B cell (primary cell): ENCODE data around the gene GON4L.
"Not testable (repeated sequence)": the region's sequence is repeated elsewhere in the genome, so short reads cannot be mapped to it uniquely, and the experiment has no call there.

Experiments used
- EZH2 ChIP-seq: IDR thresholded peaks from 2 replicates; pipeline ENCODE4 v1.6.1; 2012; ENCODE audit warnings: borderline replicate concordance, low read depth, mild to moderate bottlenecking, moderate library complexity, low read length; ENCODE audit not compliant: insufficient read depth, poor library complexity, severe bottlenecking
- TF ChIP-seq, protein P1 (sequence below): fragments of 200-600 bp; IDR thresholded peaks from one replicate; pipeline ENCODE4 v1.8.0; 2022; ENCODE audit warnings: antibody characterized with exemption, mild to moderate bottlenecking

DNA sequence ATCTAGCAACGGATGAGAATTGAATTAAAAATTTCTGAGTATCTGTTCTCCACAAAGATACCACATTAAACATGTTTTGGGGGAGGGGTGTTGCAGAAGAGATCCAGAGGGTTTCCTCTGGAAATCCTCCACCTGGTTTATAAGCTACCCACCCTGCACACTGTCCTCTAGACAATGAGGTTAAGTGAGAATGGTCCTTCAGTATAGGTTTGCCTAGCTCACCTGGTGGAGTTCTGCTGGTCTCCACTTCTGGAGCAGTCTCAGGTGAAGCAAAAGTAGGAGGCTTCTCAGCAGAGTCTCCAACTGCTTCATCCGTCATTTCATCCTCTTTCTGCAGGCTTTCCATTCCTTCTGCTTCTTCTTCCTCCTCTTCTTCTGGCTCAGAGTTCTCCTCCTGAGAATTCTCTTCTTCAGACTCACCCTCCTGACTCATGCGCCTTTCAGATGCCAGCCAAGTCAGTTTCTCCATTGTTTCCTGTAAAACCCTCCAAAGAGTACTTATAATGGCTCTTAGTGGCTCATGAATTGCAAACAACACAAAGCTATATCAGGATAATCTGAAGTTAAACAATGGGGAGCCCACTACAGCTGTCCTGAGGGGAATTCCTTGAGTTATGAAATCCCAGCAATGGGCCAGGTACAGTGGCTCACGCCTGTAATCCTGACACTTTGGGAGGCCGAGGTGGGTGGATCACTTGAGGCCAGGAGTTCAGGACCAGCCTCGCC lies 93.8 kb downstream of the GON4L start:
- TF ChIP-seq, protein P1, sequence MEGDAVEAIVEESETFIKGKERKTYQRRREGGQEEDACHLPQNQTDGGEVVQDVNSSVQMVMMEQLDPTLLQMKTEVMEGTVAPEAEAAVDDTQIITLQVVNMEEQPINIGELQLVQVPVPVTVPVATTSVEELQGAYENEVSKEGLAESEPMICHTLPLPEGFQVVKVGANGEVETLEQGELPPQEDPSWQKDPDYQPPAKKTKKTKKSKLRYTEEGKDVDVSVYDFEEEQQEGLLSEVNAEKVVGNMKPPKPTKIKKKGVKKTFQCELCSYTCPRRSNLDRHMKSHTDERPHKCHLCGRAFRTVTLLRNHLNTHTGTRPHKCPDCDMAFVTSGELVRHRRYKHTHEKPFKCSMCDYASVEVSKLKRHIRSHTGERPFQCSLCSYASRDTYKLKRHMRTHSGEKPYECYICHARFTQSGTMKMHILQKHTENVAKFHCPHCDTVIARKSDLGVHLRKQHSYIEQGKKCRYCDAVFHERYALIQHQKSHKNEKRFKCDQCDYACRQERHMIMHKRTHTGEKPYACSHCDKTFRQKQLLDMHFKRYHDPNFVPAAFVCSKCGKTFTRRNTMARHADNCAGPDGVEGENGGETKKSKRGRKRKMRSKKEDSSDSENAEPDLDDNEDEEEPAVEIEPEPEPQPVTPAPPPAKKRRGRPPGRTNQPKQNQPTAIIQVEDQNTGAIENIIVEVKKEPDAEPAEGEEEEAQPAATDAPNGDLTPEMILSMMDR, result not testable (repeated sequence)
- TF ChIP-seq EZH2, result not testable (repeated sequence)
